ENCODE data around the gene NCKAP5. TPM values are rescaled to one million over a fixed set of nuclear protein-coding genes. Genes with fewer than 3 reads are reported as not detected.

NCKAP5 gene
- total RNA-seq, 1 donor from 2014 or later, result 7.4 TPM

GRCh38 chr2:133304344-133304743 is 263.9 kb downstream of the NCKAP5 start:
- Mint-ChIP-seq H3K36me3 (ENCODE audit: low read depth, unreplicated experiment) (no peaks in the 10 kb centered on the region), H3K27me3 (ENCODE audit: unreplicated experiment) (no peaks in the 10 kb centered on the region), H3K27ac (ENCODE audit: unreplicated experiment) (no peak overlapping the region), H3K4me1 (ENCODE audit: unreplicated experiment) (no peaks in the 10 kb centered on the region), H3K9me3 (ENCODE audit: unreplicated experiment) (no peaks in the 10 kb centered on the region), H3K4me3 (ENCODE audit: unreplicated experiment) (no peak overlapping the region)
- no peak for DNase-seq (ENCODE audit: low spot score)
- TF ChIP-seq, protein P1, sequence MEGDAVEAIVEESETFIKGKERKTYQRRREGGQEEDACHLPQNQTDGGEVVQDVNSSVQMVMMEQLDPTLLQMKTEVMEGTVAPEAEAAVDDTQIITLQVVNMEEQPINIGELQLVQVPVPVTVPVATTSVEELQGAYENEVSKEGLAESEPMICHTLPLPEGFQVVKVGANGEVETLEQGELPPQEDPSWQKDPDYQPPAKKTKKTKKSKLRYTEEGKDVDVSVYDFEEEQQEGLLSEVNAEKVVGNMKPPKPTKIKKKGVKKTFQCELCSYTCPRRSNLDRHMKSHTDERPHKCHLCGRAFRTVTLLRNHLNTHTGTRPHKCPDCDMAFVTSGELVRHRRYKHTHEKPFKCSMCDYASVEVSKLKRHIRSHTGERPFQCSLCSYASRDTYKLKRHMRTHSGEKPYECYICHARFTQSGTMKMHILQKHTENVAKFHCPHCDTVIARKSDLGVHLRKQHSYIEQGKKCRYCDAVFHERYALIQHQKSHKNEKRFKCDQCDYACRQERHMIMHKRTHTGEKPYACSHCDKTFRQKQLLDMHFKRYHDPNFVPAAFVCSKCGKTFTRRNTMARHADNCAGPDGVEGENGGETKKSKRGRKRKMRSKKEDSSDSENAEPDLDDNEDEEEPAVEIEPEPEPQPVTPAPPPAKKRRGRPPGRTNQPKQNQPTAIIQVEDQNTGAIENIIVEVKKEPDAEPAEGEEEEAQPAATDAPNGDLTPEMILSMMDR (IDR thresholded peaks at IDR 0.05; ENCODE audit: unreplicated experiment), result no peak

GRCh38 chr2:133303150-133303549 is 265.1 kb downstream of the NCKAP5 start:
- Mint-ChIP-seq H3K27me3 (ENCODE audit: unreplicated experiment) (no peaks in the 10 kb centered on the region), H3K36me3 (ENCODE audit: low read depth, unreplicated experiment) (no peaks in the 10 kb centered on the region), H3K4me1 (ENCODE audit: unreplicated experiment) (no peaks in the 10 kb centered on the region), H3K4me3 (ENCODE audit: unreplicated experiment) (no peak overlapping the region), H3K9me3 (ENCODE audit: unreplicated experiment) (no peaks in the 10 kb centered on the region), H3K27ac (ENCODE audit: unreplicated experiment) (no peak overlapping the region)
- TF ChIP-seq, protein P1 (IDR thresholded peaks at IDR 0.05; ENCODE audit: unreplicated experiment), result no peak
- no peak for DNase-seq (ENCODE audit: low spot score)

- DNase-seq (ENCODE audit: low spot score), result no peak
- no peak overlapping the region for H3K4me3 Mint-ChIP-seq (ENCODE audit: unreplicated experiment)
- H3K27ac Mint-ChIP-seq (ENCODE audit: unreplicated experiment), result no peak overlapping the region
- no peaks in the 10 kb centered on the region for H3K27me3 Mint-ChIP-seq (ENCODE audit: unreplicated experiment)
- peaks cover 3% of the 10 kb centered on the region for H3K4me1 Mint-ChIP-seq (ENCODE audit: unreplicated experiment)
- no peaks in the 10 kb centered on the region for H3K36me3 Mint-ChIP-seq (ENCODE audit: low read depth, unreplicated experiment)
- TF ChIP-seq, protein P1 (IDR thresholded peaks at IDR 0.05; ENCODE audit: unreplicated experiment), result no peak
- no peaks in the 10 kb centered on the region for H3K9me3 Mint-ChIP-seq (ENCODE audit: unreplicated experiment)
These were observed 271.9 kb downstream of the NCKAP5 start for GRCh38 chr2:133296401-133296800.

GRCh38 chr2:133293544-133294353 is 274.5 kb downstream of the NCKAP5 start:
- H3K4me1 Mint-ChIP-seq (ENCODE audit: unreplicated experiment), result peaks cover 3% of the 10 kb centered on the region
- TF ChIP-seq, protein P1 (IDR thresholded peaks at IDR 0.05; ENCODE audit: unreplicated experiment), result no peak
- H3K4me3 Mint-ChIP-seq (ENCODE audit: unreplicated experiment), result no peak overlapping the region
- H3K27ac Mint-ChIP-seq (ENCODE audit: unreplicated experiment), result no peak overlapping the region
- H3K9me3 Mint-ChIP-seq (ENCODE audit: unreplicated experiment), result no peaks in the 10 kb centered on the region
- no peak for DNase-seq (ENCODE audit: low spot score)
- no peaks in the 10 kb centered on the region for H3K27me3 Mint-ChIP-seq (ENCODE audit: unreplicated experiment)
- no peaks in the 10 kb centered on the region for H3K36me3 Mint-ChIP-seq (ENCODE audit: low read depth, unreplicated experiment)

- TF ChIP-seq, protein P1 (IDR thresholded peaks at IDR 0.05; ENCODE audit: unreplicated experiment), result no peak
- Mint-ChIP-seq H3K4me1 (ENCODE audit: unreplicated experiment) (peaks cover 3% of the 10 kb centered on the region), H3K27me3 (ENCODE audit: unreplicated experiment) (no peaks in the 10 kb centered on the region), H3K9me3 (ENCODE audit: unreplicated experiment) (no peaks in the 10 kb centered on the region), H3K27ac (ENCODE audit: unreplicated experiment) (no peak overlapping the region), H3K4me3 (ENCODE audit: unreplicated experiment) (no peak overlapping the region), H3K36me3 (ENCODE audit: low read depth, unreplicated experiment) (no peaks in the 10 kb centered on the region)
- no peak for DNase-seq (ENCODE audit: low spot score)
These were observed 276.0 kb downstream of the NCKAP5 start for GRCh38 chr2:133292259-133292658.
